IMR-90 (cell line): Measurements from ENCODE around the gene L1CAM. TPM values are rescaled to one million over a fixed set of nuclear protein-coding genes. Genes with fewer than 3 reads are reported as not detected.

Experiments
- ATAC-seq: fragments of 200-7000 bp; cut with Tn5 transposase; 2 replicates; pipeline ENCODE4 v1.9.1; 2020; ENCODE audit warnings: low read depth, mild to moderate bottlenecking, moderate library complexity
- BruUV-seq: library from RNA; stranded (reverse); fragments of 400-500 nt; replicated peaks from 2 replicates; lab custom pipeline; 2021; lab: Mats Ljungman, UMichigan
- CTCF ChIA-PET: fragments of 300-600 bp; formaldehyde crosslinking; extraction: SDS; loops from one replicate; lab custom pipeline; 2021; ENCODE audit warnings: antibody characterized with exemption; lab: Yijun Ruan, JAX
- POLR2A ChIA-PET: fragments of 300-600 bp; sonication (Branson Sonifier 250); formaldehyde crosslinking; loops from one replicate; lab custom pipeline; 2022; ENCODE audit warnings: antibody characterized with exemption; ENCODE audit not compliant: unreplicated experiment; lab: Charles Lee
- DNase-seq: peaks from one replicate; pipeline ENCODE4 v3.0.0; 2013
- H2AFZ ChIP-seq: replicated peaks from 2 replicates; pipeline ENCODE3; 2013; ENCODE audit warnings: low read length, mild to moderate bottlenecking; ENCODE audit not compliant: poor library complexity
- H2AK5ac ChIP-seq: 2 replicates; pipeline ENCODE4 v1.6.1; 2013; ENCODE audit warnings: low read depth, low read length, inconsistent platforms
- H2AK9ac ChIP-seq: replicated peaks from 2 replicates; pipeline ENCODE3; 2013; ENCODE audit warnings: mild to moderate bottlenecking, low read depth, low read length, moderate library complexity; ENCODE audit not compliant: poor library complexity
- H2BK120ac ChIP-seq: 2 replicates; pipeline ENCODE4 v1.6.1; 2013; ENCODE audit warnings: low read depth, low read length, inconsistent platforms
- H2BK15ac ChIP-seq: 3 replicates; pipeline ENCODE4 v1.6.1; 2013; ENCODE audit warnings: low read depth, low read length, inconsistent platforms
- H2BK20ac ChIP-seq: 2 replicates; pipeline ENCODE4 v1.6.1; 2013; ENCODE audit warnings: low read depth, mild to moderate bottlenecking, inconsistent platforms, low read length, moderate library complexity
- H2BK5ac ChIP-seq: 2 replicates; pipeline ENCODE4 v1.6.1; 2013; ENCODE audit warnings: mild to moderate bottlenecking, low read depth, low read length, inconsistent platforms; ENCODE audit not compliant: poor library complexity, severe bottlenecking
- H3K14ac ChIP-seq: replicated peaks from 2 replicates; pipeline ENCODE4 v1.6.1; 2013; ENCODE audit warnings: low read depth, low read length, inconsistent platforms
- H3K18ac ChIP-seq: 2 replicates; pipeline ENCODE4 v1.6.1; 2013; ENCODE audit warnings: low read depth, low read length, control low read depth
- H3K23ac ChIP-seq: 2 replicates; pipeline ENCODE4 v1.6.1; 2013; ENCODE audit warnings: low read depth, low read length, inconsistent platforms
- H3K27ac ChIP-seq: 2 replicates; pipeline ENCODE4 v1.5.1; 2013; ENCODE audit warnings: mild to moderate bottlenecking, control low read depth, low read length; ENCODE audit not compliant: insufficient read depth
- H3K27me3 ChIP-seq: 2 replicates; pipeline ENCODE4 v1.6.1; 2013; ENCODE audit warnings: low read length; ENCODE audit not compliant: control insufficient read depth, insufficient read depth
- H3K36me3 ChIP-seq: 2 replicates; pipeline ENCODE4 v1.6.1; 2013; ENCODE audit warnings: low read length, mixed read lengths; ENCODE audit not compliant: control insufficient read depth, insufficient read depth
- H3K4ac ChIP-seq: 2 replicates; pipeline ENCODE4 v1.6.1; 2013; ENCODE audit warnings: low read depth, low read length, inconsistent platforms
- H3K4me1 ChIP-seq: 2 replicates; pipeline ENCODE4 v1.6.1; 2013; ENCODE audit warnings: low read length, mixed read lengths; ENCODE audit not compliant: control insufficient read depth, insufficient read depth
- H3K4me2 ChIP-seq: 2 replicates; pipeline ENCODE4 v1.6.1; 2013; ENCODE audit warnings: low read depth, mild to moderate bottlenecking, control low read depth, low read length, moderate library complexity
- H3K4me3 ChIP-seq: 2 replicates; pipeline ENCODE4 v1.5.1; 2013; ENCODE audit warnings: low read depth, mild to moderate bottlenecking, control low read depth, low read length, moderate library complexity; ENCODE audit not compliant: insufficient read depth
- H3K56ac ChIP-seq: 2 replicates; pipeline ENCODE4 v1.6.1; 2013; ENCODE audit warnings: low read length, inconsistent platforms; ENCODE audit not compliant: insufficient read depth; ENCODE audit errors: extremely low read depth
- H3K79me1 ChIP-seq, 2 experiments: 2 replicates each; pipeline ENCODE4 v1.6.1; 2013; ENCODE audit warnings: low read length in 2 of 2, inconsistent platforms in 1 of 2, low read depth in 1 of 2
- H3K9ac ChIP-seq: 2 replicates; pipeline ENCODE4 v1.6.1; 2013; ENCODE audit warnings: low read depth, low read length, control low read depth
- H3K9me1 ChIP-seq: 2 replicates; pipeline ENCODE4 v1.6.1; 2013; ENCODE audit warnings: low read length, inconsistent platforms; ENCODE audit not compliant: insufficient read depth
- H3K9me3 ChIP-seq: 2 replicates; pipeline ENCODE4 v1.6.1; 2013; ENCODE audit warnings: low read length; ENCODE audit not compliant: control insufficient read depth, insufficient read depth
- H4K20me1 ChIP-seq: 2 replicates; pipeline ENCODE4 v1.6.1; 2013; ENCODE audit warnings: low read length, inconsistent platforms; ENCODE audit not compliant: insufficient read depth
- H4K5ac ChIP-seq: 2 replicates; pipeline ENCODE4 v1.6.1; 2013; ENCODE audit warnings: mild to moderate bottlenecking, low read depth, low read length, control low read depth
- H4K8ac ChIP-seq, 2 experiments: 2 replicates each; pipeline ENCODE4 v1.6.1; 2013; ENCODE audit warnings: low read depth in 2 of 2, low read length in 2 of 2, control low read depth in 1 of 2, inconsistent platforms in 1 of 2
- H4K91ac ChIP-seq: 2 replicates; pipeline ENCODE4 v1.6.1; 2013; ENCODE audit warnings: low read depth, low read length, inconsistent platforms; ENCODE audit not compliant: insufficient read depth
- CEBPB ChIP-seq: IDR thresholded peaks from 2 replicates; pipeline ENCODE4 v1.6.1; 2012; ENCODE audit warnings: low read depth, low read length, improper control_type of control experiment
- CTCF ChIP-seq: conservative IDR thresholded peaks from 2 replicates; pipeline ENCODE4 v1.5.1; 2012; ENCODE audit warnings: mild to moderate bottlenecking, low read depth, low read length, improper control_type of control experiment
- MAFK ChIP-seq: IDR thresholded peaks from 2 replicates; pipeline ENCODE4 v1.6.1; 2012; ENCODE audit warnings: low read depth, low read length, improper control_type of control experiment
- MAZ ChIP-seq: IDR thresholded peaks from 2 replicates; pipeline ENCODE4 v1.6.1; 2012; ENCODE audit warnings: low read depth, mild to moderate bottlenecking, low read length, improper control_type of control experiment, moderate library complexity, borderline replicate concordance
- RAD21 ChIP-seq: IDR thresholded peaks from 2 replicates; pipeline ENCODE4 v1.6.1; 2012; ENCODE audit warnings: low read length, improper control_type of control experiment
- RCOR1 ChIP-seq: IDR thresholded peaks from 2 replicates; pipeline ENCODE4 v1.6.1; 2012; ENCODE audit warnings: mild to moderate bottlenecking, low read length, improper control_type of control experiment; ENCODE audit not compliant: insufficient replicate concordance
- RFX5 ChIP-seq: IDR thresholded peaks from 2 replicates; pipeline ENCODE4 v1.8.0; 2012; ENCODE audit warnings: low read depth, mild to moderate bottlenecking, low read length, moderate library complexity
- WGBS, 2 experiments: methylation state at CpG; one replicate each; pipeline versions ENCODE4 v1.1.5 to v1.1.7; 2013; ENCODE audit warnings: missing lambda C conversion rate in 2 of 2; ENCODE audit not compliant: insufficient read length in 1 of 2; ENCODE audit errors: extremely low coverage in 2 of 2; 5-methylcytosine and 5-hydroxymethylcytosine counted together
- dilution Hi-C: fragments of 300-500 bp; cut with HindIII; formaldehyde crosslinking; loops from one replicate; pipeline ENCODE4 v1.14.3; 2018; ENCODE audit warnings: low sequenced_read_pairs; ENCODE audit not compliant: unreplicated experiment
- in situ Hi-C: fragments of 300-500 bp; cut with MboI; formaldehyde crosslinking; loops from 3 replicates; pipeline ENCODE4 v1.14.3; 2019; ENCODE audit warnings: low sequenced_read_pairs, inconsistent platforms, mixed read lengths
- intact Hi-C: fragments of 100-400 bp; cut with micrococcal nuclease; formaldehyde crosslinking; loops from 2 replicates; pipeline ENCODE4 v1.10.0; 2022
- polyA plus RNA-seq, 3 experiments: library from polyadenylated mRNA; depleted of rRNA; stranded (reverse); fragments of >200 nt; gene quantifications; 2 replicates each; pipeline ENCODE4 v1.2.3, GENCODE V29; 2012; ENCODE audit warnings: low replicate concordance in 1 of 3
- total RNA-seq: library from RNA; depleted of rRNA; stranded (reverse); fragments of >200 nt; gene quantifications from 2 replicates; pipeline ENCODE4 v1.2.3, GENCODE V29; 2012
- TF ChIP-seq, protein P1 (sequence below): fragments of 150-350 bp; IDR thresholded peaks from 2 replicates; pipeline ENCODE4 v1.6.1; 2016; ENCODE audit warnings: low read depth, mild to moderate bottlenecking, low read length, moderate library complexity, borderline replicate concordance
- TF ChIP-seq, protein P2 (sequence below): fragments of 150-350 bp; IDR thresholded peaks from 2 replicates; pipeline ENCODE4 v1.6.1; 2017; ENCODE audit warnings: mild to moderate bottlenecking, antibody characterized with exemption, low read length, low read depth

The L1CAM gene
- total and polyA plus RNA-seq, 2 of the 4 experiments (the other 2 are of a cell fraction), result 0.36 to 1.9 TPM

- DNase-seq, result no peak
Measured at GRCh38 chrX:153857348-153857903, 28.5 kb downstream of the L1CAM start.

More at GRCh38 chrX:153857348-153857903, 28.5 kb downstream of the L1CAM start:
- no peak overlapping the region for H3K18ac ChIP-seq
- 14% methylated on average over 1 of the region's 2 CpGs; no CpG with 5 or more reads in 1 of the 2 experiments for WGBS, 2 experiments
- H3K4ac ChIP-seq, result no peak overlapping the region
- H2AFZ ChIP-seq, result no peak overlapping the region
- no peak overlapping the region for H2BK20ac ChIP-seq
- H3K9me3 ChIP-seq, result peaks cover 2% of the 10 kb centered on the region
- H4K91ac ChIP-seq, result no peak overlapping the region
- H4K5ac ChIP-seq, result no peak overlapping the region
- TF ChIP-seq MAFK (no peak), MAZ (no peak), RAD21 (no peak), RFX5 (no peak), CTCF (no peak), CEBPB (no peak), RCOR1 (no peak)
- TF ChIP-seq, protein P1, sequence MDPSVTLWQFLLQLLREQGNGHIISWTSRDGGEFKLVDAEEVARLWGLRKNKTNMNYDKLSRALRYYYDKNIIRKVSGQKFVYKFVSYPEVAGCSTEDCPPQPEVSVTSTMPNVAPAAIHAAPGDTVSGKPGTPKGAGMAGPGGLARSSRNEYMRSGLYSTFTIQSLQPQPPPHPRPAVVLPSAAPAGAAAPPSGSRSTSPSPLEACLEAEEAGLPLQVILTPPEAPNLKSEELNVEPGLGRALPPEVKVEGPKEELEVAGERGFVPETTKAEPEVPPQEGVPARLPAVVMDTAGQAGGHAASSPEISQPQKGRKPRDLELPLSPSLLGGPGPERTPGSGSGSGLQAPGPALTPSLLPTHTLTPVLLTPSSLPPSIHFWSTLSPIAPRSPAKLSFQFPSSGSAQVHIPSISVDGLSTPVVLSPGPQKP, result no peak
- TF ChIP-seq, protein P2, sequence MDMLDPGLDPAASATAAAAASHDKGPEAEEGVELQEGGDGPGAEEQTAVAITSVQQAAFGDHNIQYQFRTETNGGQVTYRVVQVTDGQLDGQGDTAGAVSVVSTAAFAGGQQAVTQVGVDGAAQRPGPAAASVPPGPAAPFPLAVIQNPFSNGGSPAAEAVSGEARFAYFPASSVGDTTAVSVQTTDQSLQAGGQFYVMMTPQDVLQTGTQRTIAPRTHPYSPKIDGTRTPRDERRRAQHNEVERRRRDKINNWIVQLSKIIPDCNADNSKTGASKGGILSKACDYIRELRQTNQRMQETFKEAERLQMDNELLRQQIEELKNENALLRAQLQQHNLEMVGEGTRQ, result no peak
- H3K79me1 ChIP-seq, result no peaks in the 10 kb centered on the region
- H2AK5ac ChIP-seq, result no peak overlapping the region
- H4K8ac ChIP-seq, result no peak overlapping the region
- H2BK15ac ChIP-seq, result no peak overlapping the region
- ATAC-seq, result no peak
- no peak overlapping the region for H3K9ac ChIP-seq
- H3K14ac ChIP-seq, result no peak overlapping the region
- H4K20me1 ChIP-seq, result no peaks in the 10 kb centered on the region
- no peak overlapping the region for H3K23ac ChIP-seq
- CTCF ChIA-PET, result no interaction called here
- H2AK9ac ChIP-seq, result no peak overlapping the region
- no peak overlapping the region for H2BK120ac ChIP-seq
- no peak overlapping the region for H3K4me2 ChIP-seq
- no peak overlapping the region for H3K4me3 ChIP-seq
- dilution Hi-C loops (no loop called here), intact Hi-C loops (no loop called here), in situ Hi-C loops (no loop called here)
- no peaks in the 10 kb centered on the region for H3K4me1 ChIP-seq
- no peak overlapping the region for H3K56ac ChIP-seq
- no peak overlapping the region for H3K27ac ChIP-seq
- no peaks in the 10 kb centered on the region for H3K36me3 ChIP-seq
- BruUV-seq, result no TSS peak
- H2BK5ac ChIP-seq, result no peak overlapping the region
- H3K9me1 ChIP-seq, result no peaks in the 10 kb centered on the region
- peaks cover 33% of the 10 kb centered on the region for H3K27me3 ChIP-seq
- POLR2A ChIA-PET, result no interaction called here
